Astrocyte of the cerebellum (primary cell): ENCODE measurements around the gene RIT2.

ENCODE experiments used
- DNase-seq: peaks from one replicate; pipeline ENCODE4 v3.0.0-alpha.2; 2011; ENCODE audit warnings: low read depth
- H3K4me3 ChIP-seq: 2 replicates; pipeline ENCODE4 v1.5.1; 2011; ENCODE audit warnings: mild to moderate bottlenecking, low read depth, low read length, moderate library complexity
- in situ Hi-C: cut with HindIII; loops from 2 replicates; pipeline ENCODE4 v1.10.0; 2017; ENCODE audit warnings: low sequenced_read_pairs
- TF ChIP-seq, protein P1 (sequence below): IDR thresholded peaks from 2 replicates; pipeline ENCODE4 v1.5.1; 2012; ENCODE audit warnings: low read length, low read depth, moderate library complexity, mild to moderate bottlenecking; ENCODE audit errors: missing control alignments

RIT2 gene

GRCh38 chr18:43155842-43156241 is 40.4 kb upstream of the RIT2 start:
- TF ChIP-seq, protein P1, sequence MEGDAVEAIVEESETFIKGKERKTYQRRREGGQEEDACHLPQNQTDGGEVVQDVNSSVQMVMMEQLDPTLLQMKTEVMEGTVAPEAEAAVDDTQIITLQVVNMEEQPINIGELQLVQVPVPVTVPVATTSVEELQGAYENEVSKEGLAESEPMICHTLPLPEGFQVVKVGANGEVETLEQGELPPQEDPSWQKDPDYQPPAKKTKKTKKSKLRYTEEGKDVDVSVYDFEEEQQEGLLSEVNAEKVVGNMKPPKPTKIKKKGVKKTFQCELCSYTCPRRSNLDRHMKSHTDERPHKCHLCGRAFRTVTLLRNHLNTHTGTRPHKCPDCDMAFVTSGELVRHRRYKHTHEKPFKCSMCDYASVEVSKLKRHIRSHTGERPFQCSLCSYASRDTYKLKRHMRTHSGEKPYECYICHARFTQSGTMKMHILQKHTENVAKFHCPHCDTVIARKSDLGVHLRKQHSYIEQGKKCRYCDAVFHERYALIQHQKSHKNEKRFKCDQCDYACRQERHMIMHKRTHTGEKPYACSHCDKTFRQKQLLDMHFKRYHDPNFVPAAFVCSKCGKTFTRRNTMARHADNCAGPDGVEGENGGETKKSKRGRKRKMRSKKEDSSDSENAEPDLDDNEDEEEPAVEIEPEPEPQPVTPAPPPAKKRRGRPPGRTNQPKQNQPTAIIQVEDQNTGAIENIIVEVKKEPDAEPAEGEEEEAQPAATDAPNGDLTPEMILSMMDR: no peak
- no peak for DNase-seq
- H3K4me3 ChIP-seq: no peak overlapping the region
- in situ Hi-C loops: no loop called here

DNA sequence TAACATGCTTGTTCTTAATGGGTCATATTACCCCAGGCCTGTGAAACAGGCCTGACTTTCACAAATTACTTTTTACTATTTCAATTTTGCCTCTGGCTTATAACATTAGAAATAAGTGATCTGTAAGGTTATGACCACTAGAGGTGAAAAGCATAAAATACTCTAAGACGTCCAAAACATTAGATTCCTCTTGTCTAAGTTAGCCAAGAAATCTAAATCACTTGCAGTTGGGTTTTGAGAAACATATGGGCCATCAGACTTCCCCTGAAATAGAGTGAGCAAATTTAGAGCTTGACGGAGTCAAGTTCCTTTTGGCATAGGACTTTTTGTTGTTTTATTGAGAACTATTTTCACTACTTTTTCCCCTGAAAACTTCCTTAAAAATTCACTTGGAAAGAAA is 32.7 kb upstream of the RIT2 start:
- no peak overlapping the region for H3K4me3 ChIP-seq
- in situ Hi-C loops: no loop called here
- no peak for DNase-seq
- TF ChIP-seq, protein P1: no peak

GRCh38 chr18:43141208-43141607 is 25.7 kb upstream of the RIT2 start:
- no peak overlapping the region for H3K4me3 ChIP-seq
- DNase-seq: no peak
- TF ChIP-seq, protein P1: no peak
- in situ Hi-C loops: no loop called here

GRCh38 chr18:43139288-43139946 is 23.9 kb upstream of the RIT2 start:
- in situ Hi-C loops: no loop called here
- DNase-seq: no peak
- no peak overlapping the region for H3K4me3 ChIP-seq
- TF ChIP-seq, protein P1: no peak

- H3K4me3 ChIP-seq: no peak overlapping the region
- in situ Hi-C loops: no loop called here
- no peak for DNase-seq
- TF ChIP-seq, protein P1: no peak
Observed at GRCh38 chr18:43134876-43135275, 19.4 kb upstream of the RIT2 start.

DNA sequence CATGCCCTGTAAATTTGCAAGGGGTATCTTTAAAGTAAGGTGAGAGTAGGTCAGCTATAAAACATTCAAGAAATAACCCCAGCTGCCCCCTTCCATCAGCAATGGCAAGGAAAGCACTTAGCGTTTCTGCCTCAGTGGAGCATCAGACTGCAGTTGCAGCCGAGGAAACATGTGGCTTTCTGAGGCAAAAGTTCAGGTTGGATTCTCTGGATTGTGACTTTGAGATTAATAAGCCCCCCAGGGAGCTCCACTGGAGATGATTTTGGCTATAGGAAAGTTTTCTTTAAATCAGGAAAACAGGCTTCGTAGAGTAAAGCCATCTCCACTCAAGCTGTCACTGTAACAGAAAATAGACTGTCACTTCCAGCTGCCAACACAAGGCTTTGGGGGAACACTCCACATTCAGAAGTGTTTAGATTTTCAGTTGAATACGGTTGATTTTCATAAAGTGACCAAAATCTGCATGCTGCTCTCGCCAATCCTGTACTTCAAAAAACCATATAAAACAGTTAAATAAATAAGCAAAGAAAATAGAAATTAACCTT is 15.3 kb upstream of the RIT2 start:
- in situ Hi-C loops: no loop called here
- no peak overlapping the region for H3K4me3 ChIP-seq
- TF ChIP-seq, protein P1: no peak
- DNase-seq: no peak
